Esophagus muscularis mucosa (tissue), 4 donors: ENCODE data around the gene CRYM. TPM values are rescaled to one million over a fixed set of nuclear protein-coding genes. Genes with fewer than 3 reads are reported as not detected.

Experiments
- DNase-seq: peaks from one replicate; pipeline ENCODE4 v3.0.0-alpha.2; 2017; ENCODE audit errors: extremely low spot score
- H3K27ac ChIP-seq, 4 donors: fragments of 200-600 bp; sonication (generic); replicated peaks in 1 of 4; 1 replicate in 3 of 4; 2 replicates in 1 of 4; pipeline ENCODE4 v1.5.1; 2016 to 2019; ENCODE audit warnings: mild to moderate bottlenecking in 1 of 4
- H3K27me3 ChIP-seq, 4 donors: fragments of 200-600 bp; sonication (generic); one replicate each; pipeline versions ENCODE4 v1.5.1 to v1.6.0; 2016 to 2019
- H3K36me3 ChIP-seq, 4 donors: fragments of 200-600 bp; sonication (generic); one replicate each; pipeline ENCODE4 v1.5.1; 2016 to 2019
- H3K4me1 ChIP-seq, 4 donors: fragments of 200-600 bp; sonication (generic); one replicate each; pipeline ENCODE4 v1.5.1; 2016 to 2019
- H3K4me3 ChIP-seq, 4 donors: fragments of 200-600 bp; sonication (generic); 1 replicate in 2 of 4; 2 replicates in 2 of 4; pipeline ENCODE4 v1.5.1; 2016 to 2019; ENCODE audit warnings: mild to moderate bottlenecking in 4 of 4, moderate library complexity in 1 of 4
- H3K9me3 ChIP-seq, 4 donors: fragments of 200-600 bp; sonication (generic); 1 replicate in 3 of 4; 2 replicates in 1 of 4; pipeline ENCODE4 v1.5.1; 2016 to 2019
- CTCF ChIP-seq, 3 experiments: fragments of 200-600 bp in 2 of 3; fragments of 450-650 bp in 1 of 3; sonication (generic) in 2 of 3; IDR thresholded peaks; one replicate each; pipeline ENCODE4 v1.5.1; 2017 to 2019; ENCODE audit warnings: antibody characterized with exemption in 3 of 3, mild to moderate bottlenecking in 2 of 3, moderate library complexity in 1 of 3
- EP300 ChIP-seq: sonication (generic); formaldehyde crosslinking; IDR thresholded peaks from one replicate; pipeline ENCODE4 v1.6.1; 2017; ENCODE audit warnings: antibody characterized with exemption
- POLR2A ChIP-seq: fragments of 450-650 bp; IDR thresholded peaks from one replicate; pipeline ENCODE4 v1.6.1; 2017; ENCODE audit warnings: antibody characterized with exemption, moderate library complexity, mild to moderate bottlenecking, low read depth
- POLR2AphosphoS5 ChIP-seq, 2 donors: sonication (generic); formaldehyde crosslinking; IDR thresholded peaks; one replicate each; pipeline ENCODE4 v1.6.1; 2017; ENCODE audit warnings: antibody characterized with exemption in 2 of 2
- WGBS: methylation state at CpG from one replicate; pipeline ENCODE4 v1.1.5; 2018; 5-methylcytosine and 5-hydroxymethylcytosine counted together
- intact Hi-C: fragments of 100-400 bp; cut with DNase I; formaldehyde crosslinking; loops from one replicate; pipeline ENCODE4 v1.15.1; 2023
- total RNA-seq, 4 donors: library from RNA; depleted of rRNA; stranded (reverse); fragments of >200 nt; gene quantifications; one replicate each; pipeline versions ENCODE4 v1.1.0 to v1.2.1, GENCODE V29; 2016

CRYM gene
- total RNA-seq, 4 donors from 2014 or later = 1.0 to 1.2 TPM; not detected in 2

GRCh38 chr16:21218153-21218552, 59.9 kb downstream of the CRYM start:
- WGBS = 71% methylated on average over 7 of the region's 7 CpGs
- Histone ChIP-seq H3K27ac (no peak overlapping the region), H3K4me1 (no peaks in the 10 kb centered on the region), H3K9me3 (no peaks in the 10 kb centered on the region), H3K36me3 (no peaks in the 10 kb centered on the region), H3K27me3 (peaks cover 0 to 27% (median 0%) of the 10 kb centered on the region in 4 donors), H3K4me3 (no peak overlapping the region)
- DNase-seq = no peak
- TF ChIP-seq CTCF (IDR thresholded peaks at IDR 0.05) (no peak), POLR2AphosphoS5 (IDR thresholded peaks at IDR 0.05) (no peak), EP300 (no peak), POLR2A (no peak)
- intact Hi-C loops = no loop called here

- DNase-seq = no peak
- TF ChIP-seq POLR2A (no peak), EP300 (no peak), POLR2AphosphoS5 (IDR thresholded peaks at IDR 0.05) (no peak), CTCF (IDR thresholded peaks at IDR 0.05) (no peak)
- Histone ChIP-seq H3K36me3 (no peaks in the 10 kb centered on the region), H3K27me3 (peaks cover 0 to 33% (median 0%) of the 10 kb centered on the region in 4 donors), H3K4me3 (no peak overlapping the region), H3K4me1 (no peaks in the 10 kb centered on the region), H3K27ac (no peak overlapping the region), H3K9me3 (no peaks in the 10 kb centered on the region)
- intact Hi-C loops = no loop called here
- 91% methylated on average over 2 of the region's 2 CpGs for WGBS
Observed at GRCh38 chr16:21217121-21217520, 61.0 kb downstream of the CRYM start.

GRCh38 chr16:21214086-21214485, 64.0 kb downstream of the CRYM start:
- peaks cover 0 to 30% (median 0%) of the 10 kb centered on the region in 4 donors for H3K27me3 ChIP-seq
- no peak overlapping the region for H3K27ac ChIP-seq
- H3K36me3 ChIP-seq = no peaks in the 10 kb centered on the region
- TF ChIP-seq EP300 (no peak), CTCF (IDR thresholded peaks at IDR 0.05) (no peak), POLR2AphosphoS5 (IDR thresholded peaks at IDR 0.05) (no peak), POLR2A (no peak)
- no peak for DNase-seq
- H3K4me1 ChIP-seq = no peaks in the 10 kb centered on the region
- H3K4me3 ChIP-seq = no peak overlapping the region
- no peaks in the 10 kb centered on the region for H3K9me3 ChIP-seq
- intact Hi-C loops = no loop called here
- 51% methylated on average over 4 of the region's 4 CpGs for WGBS

- Histone ChIP-seq H3K36me3 (no peaks in the 10 kb centered on the region), H3K4me1 (no peaks in the 10 kb centered on the region), H3K9me3 (no peaks in the 10 kb centered on the region), H3K27me3 (peaks cover 0 to 16% (median 0%) of the 10 kb centered on the region in 4 donors), H3K27ac (no peak within 1 kb of the TSS), H3K4me3 (no peak within 1 kb of the TSS)
- 59% methylated on average over 5 of the region's 5 CpGs for WGBS
- TF ChIP-seq POLR2AphosphoS5 (IDR thresholded peaks at IDR 0.05) = no peak
- TF ChIP-seq CTCF (IDR thresholded peaks at IDR 0.05) = no peak
- no peak for TF ChIP-seq POLR2A
- no peak for TF ChIP-seq EP300
- no peak for DNase-seq
- intact Hi-C loops = no loop called here
Observed at GRCh38 chr16:21211486-21211885, 66.6 kb downstream of the CRYM start, which contains the start of gene ZP2. ZP2 (minus strand) TSS chr16:21211574; CDS start chr16:21211547, 27 bp downstream.

Other genes starting within 250 kb of the CRYM start
- under 1 TPM in 2 of 4 donors, not detected in 2; under 0.01 to 0.13 TPM for gene DNAH3, start 127.4 kb downstream of the CRYM start, total RNA-seq
- 100 to 1,000 TPM in 3 of 4 donors, 10 to 100 TPM in 1; 98.7 to 208 (median 141) TPM for gene LDAF1, start 119.6 kb downstream of the CRYM start, total RNA-seq
- gene ZP2, start 66.7 kb downstream of the CRYM start, total RNA-seq = not detected
- not detected for gene ANKS4B, start 44.6 kb downstream of the CRYM start, total RNA-seq